Measurements from ENCODE around the gene C1QTNF5.

C1QTNF5 gene

DNA sequence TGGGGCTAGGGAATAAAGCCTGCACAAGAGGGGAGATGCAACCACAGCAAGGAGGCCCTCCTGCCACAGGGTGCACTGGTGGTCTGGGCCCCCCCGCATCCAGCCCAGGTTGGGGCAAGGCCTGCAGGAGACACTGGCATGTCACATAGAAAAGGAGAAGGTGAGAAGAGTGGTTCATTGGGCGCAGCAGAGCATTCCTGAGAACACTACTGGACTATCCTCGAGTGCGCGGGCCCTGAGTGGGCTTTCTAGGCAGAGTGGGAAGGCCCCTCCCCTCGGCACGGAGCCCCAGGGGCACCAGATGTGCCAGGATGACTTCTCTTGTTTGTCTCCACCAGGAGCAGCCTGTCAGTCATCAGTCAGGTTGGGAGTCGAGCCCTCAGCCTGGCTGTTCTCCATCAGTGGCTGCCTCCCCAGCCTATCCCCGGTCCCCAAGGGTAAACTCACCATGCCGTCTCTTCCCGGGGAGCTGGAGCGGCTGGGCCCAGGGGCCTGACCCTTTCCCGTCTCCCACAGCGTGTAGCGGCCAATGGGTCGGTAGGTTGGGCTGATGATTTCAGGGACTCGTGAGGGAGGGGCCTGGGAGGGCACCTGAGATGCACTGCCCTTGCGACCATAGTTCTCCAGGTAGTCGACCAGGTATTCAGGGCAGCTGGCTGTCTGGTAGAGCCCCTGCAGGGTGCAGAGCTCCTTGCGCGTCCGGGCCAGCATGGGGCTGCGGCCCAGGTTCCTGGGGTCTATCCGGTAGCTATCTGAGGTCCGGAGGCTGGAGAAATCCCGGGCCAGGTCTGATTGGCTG, 31.8 kb upstream of the C1QTNF5 start:
- no peak for DNase-seq

DNA sequence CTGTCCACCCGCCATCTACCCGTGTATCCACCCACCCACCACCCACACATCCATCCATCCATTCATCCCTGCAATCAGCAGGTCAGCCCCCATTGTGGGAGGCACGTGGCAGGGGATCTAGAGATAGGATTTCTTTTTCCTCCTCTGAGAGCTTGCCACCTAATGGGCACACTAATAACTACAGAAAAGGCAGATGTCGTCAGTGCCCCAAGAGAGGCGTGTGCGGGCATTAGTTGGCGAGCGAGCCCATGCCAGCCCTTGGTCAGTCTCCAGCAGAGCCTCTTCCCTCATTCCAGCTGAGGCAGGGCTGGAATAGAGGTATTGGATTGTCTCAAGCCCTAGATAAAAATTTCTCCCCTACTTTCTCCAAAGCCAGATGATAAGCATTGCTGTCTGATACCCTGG, 31.1 kb upstream of the C1QTNF5 start:
- no peak for DNase-seq

DNA sequence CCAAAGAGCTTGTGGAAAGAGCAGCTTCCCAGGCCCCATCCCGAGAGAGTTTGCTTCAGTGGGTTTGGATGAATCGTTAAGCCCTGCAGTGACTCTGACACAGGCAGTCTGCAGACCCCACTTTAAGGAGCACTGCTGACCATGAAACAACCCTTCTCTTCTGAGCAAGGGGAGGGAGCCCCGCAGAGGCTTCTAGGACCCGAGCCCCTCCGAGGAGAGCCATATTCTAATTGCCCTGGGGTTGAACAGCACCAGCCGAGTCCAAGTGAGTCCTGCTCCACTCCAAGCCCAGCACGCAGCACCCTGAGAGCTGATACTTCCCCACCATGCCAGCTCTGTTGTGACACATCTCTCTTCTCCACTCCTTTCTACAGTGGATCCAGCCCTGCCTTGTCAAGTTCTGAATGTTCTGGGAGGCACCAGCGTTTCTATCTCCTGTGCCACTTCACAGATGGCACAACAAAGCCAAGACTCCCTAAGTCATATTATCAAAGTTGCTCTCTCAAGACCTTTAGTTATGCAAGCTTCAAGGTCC, 30.5 kb upstream of the C1QTNF5 start:
- no peak for DNase-seq

DNA sequence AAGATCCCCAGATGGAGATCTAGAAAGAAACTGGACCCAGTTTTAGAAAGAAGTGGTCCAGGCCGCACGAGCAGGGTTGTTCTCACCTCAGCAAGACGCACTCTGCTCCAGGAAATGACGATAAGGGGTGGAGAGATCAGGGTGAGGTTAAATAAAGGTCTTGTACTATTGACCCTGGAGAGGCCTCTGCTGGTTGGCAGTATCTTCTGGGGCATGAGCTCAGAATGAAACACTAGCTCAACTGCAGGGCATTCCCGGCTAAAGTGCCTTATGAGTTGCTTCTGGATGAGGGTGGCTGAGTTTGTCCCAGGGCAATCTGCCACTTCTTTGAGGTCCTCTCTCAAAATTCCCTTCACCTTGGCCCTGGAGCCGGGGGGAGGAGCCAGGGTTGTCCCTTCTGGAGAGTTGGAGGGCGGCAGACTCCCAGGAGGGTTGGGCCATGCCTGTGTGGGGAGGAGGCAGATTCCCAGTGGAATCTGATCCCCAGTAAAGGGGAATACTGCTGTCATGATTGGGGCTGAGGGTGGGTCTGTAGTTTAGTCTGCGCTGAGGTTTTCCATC, 29.9 kb upstream of the C1QTNF5 start:
- no peak for DNase-seq

DNA sequence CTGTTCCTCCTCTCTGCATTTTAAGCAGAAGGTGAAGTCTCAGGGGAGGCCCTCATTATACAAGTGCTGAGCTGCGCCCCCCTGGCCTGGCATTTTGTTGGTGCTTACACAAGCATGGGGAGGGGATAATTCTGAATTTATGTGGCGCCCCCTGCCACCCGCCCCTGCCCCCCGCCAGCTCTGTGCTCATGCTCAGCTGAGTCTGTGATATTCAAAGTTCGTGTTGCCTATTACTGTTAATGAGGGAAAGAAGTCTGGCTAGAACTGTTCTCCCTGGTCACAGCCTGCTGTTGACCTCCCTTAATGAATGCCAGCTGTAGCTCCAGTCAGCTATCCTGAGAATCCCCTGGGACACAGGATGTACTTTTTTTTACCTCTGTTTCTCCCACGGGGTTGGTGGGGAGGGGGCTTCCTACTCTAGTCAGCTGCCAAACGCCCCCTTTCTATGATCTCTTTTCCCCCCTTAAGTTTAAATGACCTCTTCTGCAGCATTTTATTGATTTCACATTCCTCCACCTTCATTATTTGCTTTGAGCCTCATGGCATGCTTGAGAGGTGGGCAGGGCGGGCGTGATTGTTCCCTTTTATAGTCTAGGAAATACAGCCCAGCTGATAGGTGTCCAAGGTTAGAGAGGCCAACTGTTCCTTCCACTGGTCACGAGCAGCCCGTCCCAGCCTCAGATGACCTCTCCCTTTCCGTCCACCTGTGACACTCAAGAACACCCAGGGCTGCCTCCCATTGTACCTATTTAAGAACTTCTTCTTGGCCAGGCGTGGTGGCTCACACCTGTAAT, 28.6 kb upstream of the C1QTNF5 start:
- DNase-seq, result no peak

DNA sequence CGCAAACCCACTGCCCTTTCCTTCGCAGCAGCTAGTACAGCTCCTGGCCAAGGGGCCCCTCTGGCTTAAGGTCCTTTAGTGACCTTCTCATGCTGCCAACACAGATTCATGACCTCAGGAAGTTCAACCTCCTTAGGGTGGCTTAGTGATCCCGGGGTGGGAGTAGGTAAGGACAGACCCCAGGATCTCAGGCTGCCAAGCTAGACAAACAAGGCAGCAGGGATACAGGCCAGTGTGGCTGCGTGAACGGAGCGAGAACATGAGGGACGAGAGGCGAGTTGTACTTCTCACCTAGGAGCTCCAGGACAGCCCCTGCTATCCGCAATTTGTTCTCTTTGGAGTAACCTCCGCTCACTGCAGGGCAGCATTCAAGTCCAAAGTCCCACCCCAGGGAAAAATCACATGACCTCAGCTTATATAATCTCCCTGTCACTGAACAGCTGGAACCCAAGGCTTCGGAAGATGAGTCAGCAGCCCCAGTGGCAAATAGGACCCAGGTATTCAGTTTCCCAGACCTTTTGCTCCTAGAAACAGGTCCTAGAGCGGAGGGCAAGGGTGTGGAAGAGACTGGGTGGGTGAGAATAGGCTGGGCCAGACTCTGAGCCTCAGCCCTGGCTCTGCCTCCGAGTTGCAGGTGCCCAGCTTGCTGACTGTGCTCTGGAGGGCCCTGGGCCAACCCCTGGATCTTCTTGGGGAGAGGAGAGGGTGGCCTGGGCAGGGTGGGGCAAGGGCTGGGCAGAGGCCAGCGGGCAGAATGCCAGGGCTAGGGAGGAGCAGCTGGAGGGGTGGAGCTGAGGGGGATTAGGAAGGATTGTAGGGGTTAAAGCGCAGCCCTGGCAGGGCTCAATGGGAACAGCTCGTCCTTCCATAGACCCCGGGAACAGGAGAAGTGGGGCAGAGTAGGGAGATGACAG, 27.7 kb upstream of the C1QTNF5 start:
- peak; percentile 52 for DNase-seq

DNA sequence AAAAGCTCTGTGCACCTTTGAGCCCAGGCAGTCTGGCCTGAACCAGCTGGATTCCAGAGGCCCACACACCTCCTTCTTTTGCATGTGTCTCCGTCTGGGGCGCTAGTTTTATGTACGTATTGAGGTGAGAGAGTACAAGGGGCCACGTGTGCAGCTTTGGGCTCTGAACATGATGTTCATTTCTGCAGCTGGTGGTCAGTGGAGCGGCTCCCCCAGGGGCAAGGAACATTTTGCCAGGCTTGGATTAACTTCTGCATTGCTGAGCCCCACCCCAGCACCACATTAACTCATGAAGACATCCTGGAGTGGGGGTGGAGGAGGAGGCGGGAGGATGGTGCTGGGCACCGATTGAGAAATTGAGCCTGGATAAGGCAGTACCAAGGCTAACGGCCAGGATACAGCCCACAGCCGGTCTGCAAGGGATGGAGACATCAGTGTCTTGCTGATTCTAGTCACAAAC, 27.0 kb upstream of the C1QTNF5 start:
- no peak for DNase-seq

DNA sequence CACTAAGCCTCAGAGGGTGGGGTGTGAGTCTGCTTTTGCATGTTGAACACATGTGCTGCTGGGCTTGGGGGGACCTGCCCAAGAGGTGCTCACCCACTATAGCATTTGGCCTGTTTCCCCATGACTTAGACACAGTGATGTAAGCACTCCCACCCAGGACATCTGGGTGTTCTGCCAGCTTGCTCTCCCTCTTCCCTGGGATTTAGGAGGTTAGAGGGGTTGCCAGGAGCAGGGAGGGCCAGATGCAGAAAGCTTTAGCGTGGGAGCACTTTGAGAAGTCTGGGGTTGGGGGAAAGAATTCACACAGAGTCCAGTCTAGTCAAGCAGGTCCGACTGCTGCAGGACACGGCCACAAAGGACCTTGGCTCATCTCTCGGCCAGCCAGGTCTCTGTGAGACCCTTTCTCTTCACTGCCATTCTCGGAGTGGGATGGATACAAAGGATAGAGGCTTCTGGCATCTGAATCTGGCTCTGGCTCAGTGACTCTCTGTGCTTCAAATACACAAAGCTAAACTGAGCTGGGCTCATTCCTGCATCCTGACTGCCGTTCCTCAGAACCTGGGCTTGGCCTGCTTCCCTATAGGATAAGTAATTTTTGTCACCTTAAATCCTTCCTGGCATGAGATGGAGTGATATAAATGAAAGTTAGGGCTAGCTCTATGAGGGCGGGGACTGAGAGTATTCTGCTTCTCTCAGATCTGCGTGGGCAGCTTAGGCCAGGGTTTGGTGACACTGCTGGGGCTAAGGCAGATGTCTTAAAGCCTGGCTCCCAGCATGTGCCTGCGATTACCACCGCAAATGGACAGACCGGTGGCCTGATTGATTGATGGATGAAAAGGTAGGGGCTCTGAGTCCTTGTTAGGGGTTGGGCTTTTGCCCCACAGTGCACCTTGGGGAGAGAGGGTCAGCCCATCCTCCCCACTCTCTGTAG, 26.3 kb upstream of the C1QTNF5 start:
- no peak for DNase-seq

DNA sequence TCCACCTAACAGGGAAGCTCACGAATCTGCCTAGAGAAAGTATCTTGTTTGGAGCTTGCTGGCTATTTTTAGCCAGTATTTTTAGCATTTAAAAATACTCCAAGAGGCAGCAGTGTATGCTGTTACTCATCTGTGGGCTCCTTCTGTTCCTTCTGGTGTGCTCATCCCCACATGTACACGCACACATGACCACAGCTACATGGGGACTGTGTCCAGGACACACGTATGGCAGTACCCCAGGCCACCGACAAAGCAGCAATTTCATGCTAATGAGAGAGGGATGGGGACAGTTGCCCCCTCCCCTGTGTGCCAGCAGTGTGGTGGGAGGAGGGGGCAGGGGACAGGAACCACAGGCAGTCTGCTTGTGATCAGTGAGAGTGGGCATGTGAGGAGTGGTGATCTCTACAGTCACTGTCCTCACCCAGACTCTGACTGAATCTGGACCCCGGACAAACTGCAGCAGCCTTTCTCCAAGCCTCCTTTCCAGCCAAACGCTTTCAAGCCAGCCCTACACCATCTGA, 24.4 kb upstream of the C1QTNF5 start:
- DNase-seq, result no peak

DNA sequence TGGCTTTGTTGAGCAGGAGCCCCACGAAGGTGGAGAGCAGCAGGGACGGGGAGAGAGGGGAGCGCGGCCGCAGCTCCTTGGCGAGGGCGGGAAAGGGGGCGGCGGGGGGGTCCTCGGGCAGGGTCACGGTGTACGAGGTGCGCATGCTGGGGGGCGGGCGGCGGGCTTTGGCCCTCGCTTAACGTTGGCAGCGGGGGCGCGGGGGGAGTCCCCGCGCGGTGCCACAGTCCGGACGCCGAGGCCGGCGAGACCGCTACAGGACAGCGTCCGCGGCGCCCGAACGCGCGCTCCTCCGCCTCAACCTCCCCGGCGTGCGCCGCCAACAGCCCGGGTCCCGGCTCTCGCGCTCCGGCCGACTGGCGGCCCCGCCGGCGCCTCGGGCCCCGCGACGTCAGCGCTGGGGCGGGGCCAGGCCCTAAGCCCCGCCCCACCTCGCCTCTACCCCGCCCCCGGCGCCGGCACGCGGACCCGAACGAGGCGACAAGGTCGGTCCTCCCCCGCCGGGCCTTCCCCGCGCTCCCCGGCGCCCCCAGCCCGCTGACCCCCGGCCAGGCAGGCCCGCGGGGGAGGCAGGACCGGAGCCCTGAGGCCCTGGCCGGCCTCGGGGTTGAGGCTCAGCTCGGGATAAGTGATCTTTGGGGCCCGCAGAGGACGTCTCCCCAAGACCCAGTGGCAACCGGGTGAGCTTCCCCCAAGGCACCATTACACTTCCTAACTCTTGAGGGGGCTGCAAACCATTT, 23.3 kb upstream of the C1QTNF5 start:
- peak; percentile 19 for DNase-seq

DNA sequence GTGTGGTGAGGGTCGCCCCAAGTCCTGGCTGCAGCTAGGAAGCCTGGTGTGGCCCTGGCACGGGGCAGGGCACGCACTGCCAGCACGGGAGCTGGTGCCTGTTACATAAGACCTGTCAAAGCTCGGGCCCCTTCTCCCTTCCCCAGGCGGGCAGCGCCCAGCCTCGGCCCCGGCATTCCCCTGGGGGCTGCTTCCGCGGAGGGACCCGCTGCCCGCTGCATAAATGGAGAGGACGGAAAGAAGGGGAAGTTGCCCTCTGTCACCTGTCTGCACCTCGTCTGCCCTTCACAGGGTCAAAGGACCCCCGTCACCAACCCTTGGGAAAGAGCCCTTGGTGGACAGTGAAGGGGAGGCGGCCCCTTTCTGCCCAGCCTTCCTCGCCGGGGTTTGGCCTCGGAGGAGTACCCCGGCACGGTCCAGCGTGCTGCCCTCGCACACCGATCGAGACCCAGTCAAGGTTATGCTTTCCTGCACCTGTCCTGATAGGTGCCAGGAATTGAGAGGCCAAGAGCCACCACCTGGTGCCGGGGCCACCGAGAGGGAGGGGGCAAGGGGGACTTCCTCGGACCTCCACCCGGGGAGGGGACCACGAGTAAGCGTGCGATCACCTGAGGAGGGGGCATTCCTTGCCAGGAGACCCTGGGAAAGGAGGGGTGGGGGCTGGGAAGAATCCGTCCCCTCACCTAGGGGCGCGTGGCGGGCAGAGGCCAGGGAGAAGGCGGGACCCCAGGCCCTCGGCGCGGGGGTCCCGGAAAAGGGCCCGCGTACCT, 22.6 kb upstream of the C1QTNF5 start:
- peak; percentile 50 for DNase-seq

DNA sequence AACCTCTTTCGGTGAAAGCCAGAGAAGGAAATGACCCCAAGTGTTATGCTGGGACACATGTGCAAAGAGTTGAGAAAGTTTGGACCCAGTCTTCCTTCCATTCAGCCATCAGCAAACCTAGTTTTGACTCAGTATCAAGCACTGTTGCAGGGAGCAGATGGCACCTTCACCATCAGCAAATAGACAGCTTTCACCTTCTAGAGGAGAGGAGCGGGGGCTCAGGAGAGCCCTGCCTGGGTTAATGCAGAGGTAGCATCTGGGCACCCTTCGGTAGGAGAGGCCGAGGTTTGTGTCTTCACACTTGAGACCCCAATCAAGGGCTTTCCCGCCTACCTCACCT, 22.0 kb upstream of the C1QTNF5 start:
- DNase-seq, result no peak

DNA sequence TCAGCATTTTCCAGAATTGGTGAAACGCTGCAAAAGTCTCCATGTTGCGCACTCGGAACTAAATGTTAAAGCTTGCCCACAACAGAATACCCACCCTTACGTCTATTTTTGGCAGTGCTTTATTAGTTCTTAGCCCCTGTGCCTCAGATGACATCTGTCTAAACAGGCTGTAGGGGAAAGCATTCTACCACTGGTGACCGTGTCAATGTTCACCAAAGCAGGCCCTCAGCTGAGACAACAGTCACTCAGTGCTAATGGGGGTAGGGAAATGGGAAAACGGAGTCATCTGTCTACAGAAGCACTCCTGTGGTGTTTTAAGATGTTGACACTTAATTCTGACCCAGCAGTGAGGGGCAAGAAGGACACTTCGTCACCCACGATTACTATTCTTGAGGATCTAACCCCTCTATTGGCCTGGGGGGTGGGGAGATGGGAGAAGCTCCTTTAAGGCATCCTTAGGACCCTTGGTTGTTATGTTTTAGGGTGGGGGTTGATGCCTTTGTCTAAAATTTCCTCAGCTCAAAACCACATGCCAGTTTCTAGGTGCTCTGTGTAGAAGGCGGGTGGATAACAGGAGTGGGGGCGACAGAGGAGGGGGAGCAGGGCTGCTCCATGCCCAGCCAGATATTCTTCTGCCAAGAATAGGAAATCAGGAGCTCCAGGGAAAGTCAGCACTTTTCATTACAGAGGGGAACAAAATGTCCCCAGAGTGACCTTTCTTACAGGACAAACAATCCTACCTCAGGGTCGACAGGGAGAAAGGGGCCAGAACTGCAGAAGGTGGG, 21.4 kb upstream of the C1QTNF5 start:
- no peak for DNase-seq

DNA sequence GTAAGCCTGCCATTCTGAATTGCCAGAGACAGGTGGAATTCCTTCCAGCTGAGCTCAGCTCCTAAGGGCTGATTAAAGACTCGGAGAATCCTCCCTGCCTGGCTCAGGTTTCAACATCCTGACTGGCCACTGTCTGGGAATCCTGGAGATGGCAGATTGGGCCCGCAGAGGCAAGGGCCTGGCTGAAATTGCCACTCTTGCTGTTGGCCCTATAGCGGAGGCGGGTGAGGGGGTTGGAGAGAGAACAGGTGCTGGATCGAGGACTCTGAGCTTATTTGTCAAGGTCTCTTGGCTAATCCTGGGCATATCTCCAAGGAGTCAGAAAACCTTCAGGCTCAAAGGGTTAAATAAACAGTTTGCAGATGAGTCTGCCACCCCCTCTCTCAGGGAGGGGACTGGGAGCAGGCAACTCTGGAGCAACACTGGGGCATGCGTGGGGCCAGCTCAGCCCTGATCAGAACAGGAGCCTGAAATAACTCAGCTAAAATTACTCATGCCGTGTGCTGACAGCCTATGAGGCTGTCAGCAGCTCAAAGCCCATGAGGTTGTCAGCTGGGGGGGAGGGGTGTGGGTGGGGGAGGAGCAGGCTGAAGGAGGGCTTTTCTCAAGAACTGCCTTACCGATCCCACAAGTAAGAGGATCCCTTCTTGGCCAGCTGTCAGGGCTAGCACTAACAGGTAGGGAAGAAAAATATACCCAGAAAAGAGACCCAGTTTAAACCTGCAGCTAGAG, 20.5 kb upstream of the C1QTNF5 start:
- DNase-seq, result peak; percentile 92

DNA sequence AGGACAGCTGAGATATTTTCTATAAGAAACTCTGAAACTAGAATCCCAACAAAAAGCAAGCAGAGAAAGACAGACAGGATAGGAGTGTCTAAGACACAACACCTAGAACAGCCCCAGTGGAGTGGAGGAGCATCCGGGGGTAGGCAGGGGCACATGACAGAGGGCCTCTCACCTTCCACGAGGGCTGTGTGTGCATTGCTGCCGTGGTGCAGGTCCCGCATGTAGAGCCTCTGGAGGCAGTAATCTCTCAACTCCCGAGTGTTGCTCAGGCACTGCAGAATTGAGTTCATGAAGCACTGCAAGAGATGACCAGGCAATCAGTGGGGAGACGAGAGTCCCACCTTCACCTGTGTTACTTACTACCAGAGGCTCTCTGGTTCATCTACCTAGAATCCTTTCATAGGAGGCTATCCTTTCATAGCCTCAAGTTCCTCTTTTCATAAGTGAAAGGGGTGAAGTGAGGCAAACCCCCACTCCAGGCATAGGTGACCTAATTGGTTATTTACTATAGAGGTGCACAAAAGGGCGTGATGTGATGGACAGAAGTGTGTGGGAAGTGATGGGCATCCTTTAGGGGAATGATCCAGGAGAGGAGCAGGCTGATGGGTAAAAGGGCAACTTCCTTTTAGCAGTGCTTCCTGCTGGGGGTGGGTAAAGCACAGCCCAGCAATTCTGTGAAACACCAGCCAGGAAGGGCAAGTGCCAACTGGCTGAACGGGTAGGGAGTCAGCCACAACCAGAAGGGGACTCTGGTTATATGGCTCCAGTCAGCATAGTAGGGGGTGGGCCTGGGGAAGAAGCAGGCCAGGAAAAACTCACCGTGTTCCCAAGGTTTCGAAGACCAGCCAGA, 18.9 kb upstream of the C1QTNF5 start:
- no peak for DNase-seq

DNA sequence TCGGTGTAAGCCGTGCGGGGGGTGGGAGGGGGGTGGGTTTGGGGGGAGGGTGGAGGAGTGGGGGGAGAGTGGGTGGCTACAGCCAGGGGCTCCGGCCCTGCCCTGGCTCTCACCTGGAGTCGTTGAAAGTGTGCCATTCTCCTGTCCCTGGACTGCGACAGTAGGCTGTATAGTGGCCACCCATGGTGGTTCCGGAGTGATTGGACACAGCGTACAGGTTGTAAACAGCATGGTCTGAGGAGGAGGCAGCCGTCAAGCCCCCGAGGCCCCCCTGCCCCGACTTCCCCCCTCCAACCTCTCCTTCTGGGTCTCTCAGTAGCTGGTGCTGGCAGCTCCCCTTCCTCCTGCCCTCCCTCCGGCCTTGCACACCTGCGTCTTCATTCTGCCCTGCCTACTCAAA, 16.4 kb upstream of the C1QTNF5 start:
- no peak for DNase-seq

Measured in NCI-H2029 (cell line).